Psoas muscle (tissue), 8 donors: Measurements from ENCODE around the gene MAGEA9. TPM values are rescaled to one million over a fixed set of nuclear protein-coding genes. Genes with fewer than 3 reads are reported as not detected.
"Not testable (repeated sequence)": the region's sequence is repeated elsewhere in the genome, so short reads cannot be mapped to it uniquely, and the experiment has no call there.

Experiments
- ATAC-seq, 4 donors: fragments of 200-7000 bp; cut with Tn5 transposase; one replicate each; pipeline ENCODE4 v1.9.1; 2020; ENCODE audit warnings: moderate library complexity in 3 of 4, mild to moderate bottlenecking in 2 of 4
- DNase-seq, 2 donors: peaks; one replicate each; pipeline ENCODE4 v3.0.0-alpha.2; 2020
- H3K27ac ChIP-seq: fragments of 200-600 bp; one replicate; pipeline ENCODE4 v1.8.0; 2022
- H3K27me3 ChIP-seq, 3 donors: fragments of 200-600 bp in 1 of 3; one replicate each; pipeline versions ENCODE4 v1.6.1 to v1.8.0; 2013 to 2022; ENCODE audit warnings: low read length in 2 of 3, mild to moderate bottlenecking in 2 of 3, moderate library complexity in 1 of 3; ENCODE audit not compliant: insufficient read depth in 3 of 3
- H3K36me3 ChIP-seq, 2 donors: fragments of 200-600 bp in 1 of 2; one replicate each; pipeline versions ENCODE4 v1.6.1 to v1.8.0; 2013 to 2022; ENCODE audit warnings: low read depth in 1 of 2, mild to moderate bottlenecking in 1 of 2, moderate library complexity in 1 of 2; ENCODE audit not compliant: insufficient read depth in 1 of 2
- H3K4me1 ChIP-seq: fragments of 200-600 bp; one replicate; pipeline ENCODE4 v1.8.0; 2022
- H3K4me3 ChIP-seq: fragments of 200-600 bp; one replicate; pipeline ENCODE4 v1.8.0; 2022; ENCODE audit warnings: mild to moderate bottlenecking
- H3K9me3 ChIP-seq: fragments of 200-600 bp; one replicate; pipeline ENCODE4 v1.8.0; 2022
- WGBS, 3 donors: extraction: QIAGEN DNeasy Blood & Tissue Kit; methylation state at CpG; one replicate each; pipeline versions ENCODE4 v1.1.6 to v1.1.7; 2013; 5-methylcytosine and 5-hydroxymethylcytosine counted together
- intact Hi-C, 2 donors: fragments of 100-400 bp; cut with DNase I; formaldehyde crosslinking; loops; one replicate each; pipeline versions ENCODE4 v1.11.0 to v1.14.2; 2022
- long read RNA-seq, 2 donors: library from polyadenylated mRNA; unstranded; transcript quantifications; one replicate each; pipeline ENCODE4 v2.0.0, GENCODE V29; 2021
- polyA plus RNA-seq, 3 donors: library from polyadenylated mRNA; stranded (reverse); fragments of 200-250 nt; gene quantifications; one replicate each; pipeline ENCODE4 v1.2.3, GENCODE V29; 2013
- total RNA-seq, 4 donors: library from RNA; stranded (reverse); fragmentation: NEBNext Ultra II Directional in 2 of 4; extraction: Animal tissue kit (Norgen Biotek cat#: 25700) in 2 of 4; gene quantifications; one replicate each; pipeline versions ENCODE4 v1.2.1 to v1.2.4, GENCODE V29; 2021 to 2023
- TF ChIP-seq, protein P1 (sequence below): fragments of 200-600 bp; IDR thresholded peaks from one replicate; pipeline ENCODE4 v1.8.0; 2022; ENCODE audit warnings: antibody characterized with exemption
- donor health status: healthy with polysubstance abuse.
- donor health status: DM: no; HTN: no; CAD: no; lungs with moderate emphysema.
- donor health status: Bipolar disorder and iron deficiency.
- donor health status: healthy.
- donor health status: DM: yes; HTN: yes; CAD: no.
- donor health status: DM: no; HTN: no; CAD: no.
- donor health status: DM: no; HTN: no; CAD: no.
- donor health status: DM: yes; HTN: yes; CAD: no.

Gene MAGEA9
- total RNA-seq (not detected), polyA plus RNA-seq (not detected)
- long read RNA-seq, donor 1 = 0 reads
- long read RNA-seq, donor 2 = 0 reads

DNA sequence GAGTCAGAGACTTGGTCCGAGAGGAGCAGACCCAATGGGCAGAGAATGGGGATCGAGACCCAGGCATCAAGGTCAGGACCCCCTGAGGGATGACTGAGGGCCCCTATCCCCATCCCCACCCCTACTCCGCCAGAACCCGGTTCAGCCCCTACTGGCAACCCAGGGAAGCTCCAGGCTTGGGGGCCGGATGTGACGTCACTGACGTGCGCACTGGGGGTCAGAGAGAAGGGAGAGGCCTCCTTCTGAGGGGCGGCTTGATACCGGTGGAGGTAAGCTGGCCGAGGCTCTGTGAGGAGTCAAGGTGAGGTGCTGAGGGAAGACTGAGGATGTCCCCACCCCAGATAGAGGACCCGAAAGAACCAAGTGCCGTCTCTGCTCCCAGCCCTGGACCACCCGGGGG is at the start of gene MAGEA9:
TSS of gene MAGEA9 (plus strand) at position 204 of the 400 bp plus-strand sequence. CDS start 4,281 bp downstream, outside the sequence.
- H3K27me3 ChIP-seq, H3K4me3 ChIP-seq, intact Hi-C loops, H3K27ac ChIP-seq, H3K4me1 ChIP-seq, H3K36me3 ChIP-seq, ATAC-seq, DNase-seq, H3K9me3 ChIP-seq: not testable (repeated sequence)
- no CpG with 5 or more reads among the region's 14 CpGs for WGBS, 3 donors

DNA sequence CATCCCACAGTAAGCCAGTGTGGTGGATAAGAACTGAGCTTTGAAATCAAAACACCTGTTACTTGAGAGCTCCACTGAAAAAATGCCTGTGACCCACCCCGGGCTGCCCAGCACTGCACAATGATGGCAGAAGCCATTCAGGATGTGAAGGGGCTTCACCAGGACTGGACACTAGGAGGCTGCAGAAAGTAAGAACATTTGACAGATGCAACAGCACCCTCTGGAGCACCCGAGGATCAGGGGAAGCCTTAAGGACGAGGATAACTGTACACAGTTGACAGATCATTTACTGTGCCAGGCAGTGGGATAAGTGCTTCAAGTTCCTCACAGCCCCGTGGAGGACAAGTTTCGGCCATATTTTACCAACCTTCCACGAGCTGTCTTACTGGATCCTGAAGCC is 39.5 kb upstream of the MAGEA9 start:
- not testable (repeated sequence) for H3K36me3 ChIP-seq, ATAC-seq, DNase-seq

DNA sequence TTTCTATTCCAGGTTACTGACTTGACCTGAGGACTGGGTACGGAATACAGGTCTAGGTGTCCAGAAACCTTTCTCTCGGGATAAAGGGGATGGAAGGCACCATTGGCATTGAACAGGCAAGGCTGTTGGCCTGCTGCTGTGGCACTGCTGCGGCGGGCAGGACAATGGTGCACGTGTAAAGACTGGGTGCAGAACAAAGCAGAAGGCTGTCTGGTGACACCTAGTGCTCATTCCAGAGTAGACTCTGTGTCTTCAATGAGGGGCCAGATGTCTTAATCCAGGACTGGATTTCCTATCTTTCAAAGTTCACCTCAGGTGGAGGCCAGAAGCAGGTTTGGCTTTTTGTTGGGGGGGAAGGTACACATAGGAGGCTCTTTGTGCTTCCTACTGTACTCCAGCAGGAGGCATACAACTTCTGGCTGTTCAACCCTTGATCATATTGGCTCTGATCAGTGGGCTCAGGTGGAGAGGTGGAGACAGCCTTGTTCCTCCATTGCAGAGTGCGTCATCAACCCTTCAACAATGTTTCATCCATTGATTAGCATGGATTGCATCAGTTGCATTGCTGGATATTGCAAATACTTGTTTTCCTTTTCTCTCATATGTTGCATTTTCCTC is 35.2 kb upstream of the MAGEA9 start:
- not testable (repeated sequence) for DNase-seq, ATAC-seq, H3K36me3 ChIP-seq, H3K4me3 ChIP-seq, H3K27ac ChIP-seq, H3K4me1 ChIP-seq, H3K9me3 ChIP-seq, H3K27me3 ChIP-seq
- intact Hi-C loops = loop anchor here in 1 of 2 donors (10.0 kb wide), 1 partner anchor 102 kb away; no protein-coding TSS in a partner anchor
- WGBS, 3 donors = 69 to 78% (median 69%) methylated on average over 2 of the region's 6 CpGs

More for the DNA sequence above, 39.5 kb upstream of the MAGEA9 start:
- not testable (repeated sequence) for H3K27me3 ChIP-seq, H3K27ac ChIP-seq, H3K4me3 ChIP-seq, H3K4me1 ChIP-seq, H3K9me3 ChIP-seq
- no CpG with 5 or more reads among the region's 6 CpGs for WGBS, 3 donors
- intact Hi-C loops = loop anchor here in 1 of 2 donors (10.0 kb wide), 1 partner anchor 97 kb away; no protein-coding TSS in a partner anchor

DNA sequence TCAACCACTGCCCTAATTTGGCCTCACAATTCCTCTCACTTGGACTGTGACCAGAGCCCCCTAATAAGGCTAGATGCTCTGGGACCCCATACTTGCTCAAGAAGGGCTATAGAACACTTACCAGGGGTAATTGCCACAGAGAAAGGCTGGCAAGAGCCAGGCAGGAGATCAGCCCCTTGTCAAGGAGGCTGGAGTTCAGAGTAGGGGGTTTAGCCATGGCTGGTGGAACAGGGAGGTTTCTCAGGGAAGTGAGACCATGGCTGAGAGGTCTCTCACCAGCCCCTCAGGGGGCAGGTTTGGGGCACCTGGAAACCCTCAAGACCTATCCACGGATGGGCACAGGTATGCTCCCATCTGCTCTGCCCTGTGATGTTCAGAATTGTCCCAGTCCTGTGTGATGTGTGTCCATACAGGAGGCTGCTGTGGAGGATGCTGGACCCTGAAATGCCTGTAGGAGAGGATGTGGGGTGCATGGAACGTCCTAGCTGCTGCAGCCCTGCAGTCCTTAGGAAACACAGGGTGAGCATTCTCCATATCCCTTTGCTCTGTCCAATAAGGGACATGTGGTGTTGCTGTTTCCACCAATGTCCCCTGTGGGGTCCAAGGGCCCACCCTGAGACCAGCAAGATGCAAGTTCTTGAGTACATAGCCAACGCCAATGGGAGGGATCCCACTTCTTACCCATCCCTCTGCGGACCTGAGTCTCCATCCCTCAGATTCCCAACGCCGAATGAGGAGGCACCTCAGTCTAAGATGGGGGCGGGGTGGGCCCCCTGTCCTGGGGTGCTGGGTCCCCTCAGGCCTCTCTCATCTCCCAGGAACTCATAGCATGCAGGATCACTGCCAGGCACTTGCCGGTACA is 24.3 kb upstream of the MAGEA9 start:
- WGBS, 3 donors = 75 to 84% (median 79%) methylated on average over 7 to 8 of the region's 8 CpGs
- intact Hi-C loops = no loop called here
- no peak for ATAC-seq
- DNase-seq = no peak
- TF ChIP-seq, protein P1, sequence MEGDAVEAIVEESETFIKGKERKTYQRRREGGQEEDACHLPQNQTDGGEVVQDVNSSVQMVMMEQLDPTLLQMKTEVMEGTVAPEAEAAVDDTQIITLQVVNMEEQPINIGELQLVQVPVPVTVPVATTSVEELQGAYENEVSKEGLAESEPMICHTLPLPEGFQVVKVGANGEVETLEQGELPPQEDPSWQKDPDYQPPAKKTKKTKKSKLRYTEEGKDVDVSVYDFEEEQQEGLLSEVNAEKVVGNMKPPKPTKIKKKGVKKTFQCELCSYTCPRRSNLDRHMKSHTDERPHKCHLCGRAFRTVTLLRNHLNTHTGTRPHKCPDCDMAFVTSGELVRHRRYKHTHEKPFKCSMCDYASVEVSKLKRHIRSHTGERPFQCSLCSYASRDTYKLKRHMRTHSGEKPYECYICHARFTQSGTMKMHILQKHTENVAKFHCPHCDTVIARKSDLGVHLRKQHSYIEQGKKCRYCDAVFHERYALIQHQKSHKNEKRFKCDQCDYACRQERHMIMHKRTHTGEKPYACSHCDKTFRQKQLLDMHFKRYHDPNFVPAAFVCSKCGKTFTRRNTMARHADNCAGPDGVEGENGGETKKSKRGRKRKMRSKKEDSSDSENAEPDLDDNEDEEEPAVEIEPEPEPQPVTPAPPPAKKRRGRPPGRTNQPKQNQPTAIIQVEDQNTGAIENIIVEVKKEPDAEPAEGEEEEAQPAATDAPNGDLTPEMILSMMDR = no peak
- no peak overlapping the region for H3K27ac ChIP-seq
- H3K27me3 ChIP-seq = peaks cover 0 to 5% (median 0%) of the 10 kb centered on the region in 3 donors
- H3K4me3 ChIP-seq = no peak overlapping the region
- H3K36me3 ChIP-seq = no peaks in the 10 kb centered on the region
- no peaks in the 10 kb centered on the region for H3K9me3 ChIP-seq
- no peaks in the 10 kb centered on the region for H3K4me1 ChIP-seq

- TF ChIP-seq, protein P1 = no peak
- intact Hi-C loops = no loop called here
- Histone ChIP-seq H3K36me3 (no peaks in the 10 kb centered on the region), H3K27me3 (peaks cover 0 to 5% (median 0%) of the 10 kb centered on the region in 3 donors), H3K4me1 (no peaks in the 10 kb centered on the region), H3K9me3 (no peaks in the 10 kb centered on the region), H3K27ac (no peak overlapping the region), H3K4me3 (no peak overlapping the region)
- WGBS, 3 donors = 89 to 92% (median 89%) methylated on average over 9 to 18 of the region's 18 CpGs
- ATAC-seq (no peak), DNase-seq (no peak)
These were observed 23.5 kb upstream of the MAGEA9 start for GRCh38 chrX:149758068-149758714.

- H3K27me3 ChIP-seq, H3K36me3 ChIP-seq, DNase-seq, H3K27ac ChIP-seq, H3K9me3 ChIP-seq, H3K4me1 ChIP-seq, ATAC-seq, H3K4me3 ChIP-seq, intact Hi-C loops: not testable (repeated sequence)
- WGBS, 3 donors = 73 to 94% (median 80%) methylated on average over 9 to 16 of the region's 17 CpGs
These were observed 23.0 kb upstream of the MAGEA9 start for GRCh38 chrX:149758715-149759078.
